Peyer's patch (tissue), 4 donors: ENCODE data around the gene DEGS1. TPM values are rescaled to one million over a fixed set of nuclear protein-coding genes. Genes with fewer than 3 reads are reported as not detected.
A peak's percentile ranks its signal among the peaks of the same experiment; 100 is the strongest.
"Not testable (repeated sequence)": the region's sequence is repeated elsewhere in the genome, so short reads cannot be mapped to it uniquely, and the experiment has no call there.

ENCODE experiments used
- DNase-seq, 3 donors: peaks; one replicate each; pipeline ENCODE4 v3.0.0-alpha.2; 2017 to 2019
- H3K27ac ChIP-seq, 4 donors: fragments of 200-600 bp; sonication (generic); one replicate each; pipeline ENCODE4 v1.5.1; 2016 to 2019
- H3K27me3 ChIP-seq, 2 donors: fragments of 200-600 bp; sonication (generic); one replicate each; pipeline ENCODE4 v1.5.1; 2019
- H3K36me3 ChIP-seq, 3 donors: fragments of 200-600 bp; sonication (generic); one replicate each; pipeline ENCODE4 v1.5.1; 2016 to 2019
- H3K4me1 ChIP-seq, 4 donors: fragments of 200-600 bp; sonication (generic); one replicate each; pipeline ENCODE4 v1.5.1; 2016 to 2019
- H3K4me3 ChIP-seq, 4 donors: fragments of 200-600 bp; sonication (generic); 1 replicate in 3 of 4; 2 replicates in 1 of 4; pipeline ENCODE4 v1.5.1; 2016 to 2019; ENCODE audit warnings: mild to moderate bottlenecking in 1 of 4
- H3K9me3 ChIP-seq, 4 donors: fragments of 200-600 bp; sonication (generic); one replicate each; pipeline ENCODE4 v1.5.1; 2016 to 2019; ENCODE audit warnings: mild to moderate bottlenecking in 1 of 4
- CTCF ChIP-seq, 6 experiments: fragments of 450-650 bp in 4 of 6; fragments of 200-600 bp in 2 of 6; sonication (generic) in 1 of 6; IDR thresholded peaks; one replicate each; pipeline ENCODE4 v1.5.1; 2017 to 2019; ENCODE audit warnings: antibody characterized with exemption in 6 of 6, mild to moderate bottlenecking in 3 of 6, moderate library complexity in 1 of 6
- POLR2A ChIP-seq, 2 donors: fragments of 450-650 bp; IDR thresholded peaks; one replicate each; pipeline ENCODE4 v1.5.1; 2017; ENCODE audit warnings: antibody characterized with exemption in 2 of 2, mild to moderate bottlenecking in 2 of 2, moderate library complexity in 2 of 2
- total RNA-seq, 4 donors: library from RNA; depleted of rRNA; stranded (reverse); fragments of >200 nt; gene quantifications; one replicate each; pipeline ENCODE4 v1.1.0, GENCODE V29; 2016

DEGS1 gene
- total RNA-seq, 4 donors from 2014 or later = 14.6 to 46.4 (median 20.0) TPM

- Histone ChIP-seq H3K36me3 (peaks cover 0 to 1% (median 0%) of the 10 kb centered on the region in 3 donors), H3K27ac (no peak overlapping the region)
- no peak for DNase-seq
Observed at GRCh38 chr1:224198572-224198971, 15.5 kb downstream of the DEGS1 start.

GRCh38 chr1:224199679-224200078 lies 16.6 kb downstream of the DEGS1 start:
- no peaks in the 10 kb centered on the region for H3K9me3 ChIP-seq
- H3K4me1 ChIP-seq = peaks cover 0 to 18% (median under 1%) of the 10 kb centered on the region in 4 donors
- H3K27me3 ChIP-seq = no peaks in the 10 kb centered on the region
- DNase-seq = no peak
- no peak overlapping the region for H3K4me3 ChIP-seq
- no peak for TF ChIP-seq POLR2A (IDR thresholded peaks at IDR 0.05)
- no peak for TF ChIP-seq CTCF (IDR thresholded peaks at IDR 0.05)
- H3K27ac ChIP-seq = no peak overlapping the region
- H3K36me3 ChIP-seq = no peaks in the 10 kb centered on the region

More at GRCh38 chr1:224198572-224198971, 15.5 kb downstream of the DEGS1 start:
- H3K4me3 ChIP-seq = no peak overlapping the region
- peaks cover 0 to 9% (median 0%) of the 10 kb centered on the region in 4 donors for H3K4me1 ChIP-seq
- no peaks in the 10 kb centered on the region for H3K27me3 ChIP-seq
- no peak for TF ChIP-seq CTCF (IDR thresholded peaks at IDR 0.05)
- no peak for TF ChIP-seq POLR2A (IDR thresholded peaks at IDR 0.05)
- H3K9me3 ChIP-seq = no peaks in the 10 kb centered on the region

- DNase-seq = no peak
- no peaks in the 10 kb centered on the region for H3K9me3 ChIP-seq
- no peaks in the 10 kb centered on the region for H3K27me3 ChIP-seq
- no peak for TF ChIP-seq POLR2A (IDR thresholded peaks at IDR 0.05)
- no peak for TF ChIP-seq CTCF (IDR thresholded peaks at IDR 0.05)
- H3K4me3 ChIP-seq = no peak overlapping the region
- H3K4me1 ChIP-seq = peaks cover 0 to 26% (median 6%) of the 10 kb centered on the region in 4 donors
- no peaks in the 10 kb centered on the region for H3K36me3 ChIP-seq
- H3K27ac ChIP-seq = no peak overlapping the region
Observed at GRCh38 chr1:224201383-224201782, 18.3 kb downstream of the DEGS1 start.

- TF ChIP-seq POLR2A (IDR thresholded peaks at IDR 0.05) = no peak
- Histone ChIP-seq H3K9me3 (no peaks in the 10 kb centered on the region), H3K4me3 (no peak overlapping the region), H3K27ac (no peak overlapping the region), H3K36me3 (no peaks in the 10 kb centered on the region), H3K4me1 (peaks cover 0 to 24% (median 6%) of the 10 kb centered on the region in 4 donors), H3K27me3 (no peaks in the 10 kb centered on the region)
- DNase-seq = no peak
Observed at GRCh38 chr1:224201853-224202252, 18.8 kb downstream of the DEGS1 start.

GRCh38 chr1:224203243-224204016 lies 20.4 kb downstream of the DEGS1 start:
- DNase-seq = peak in 2 of 3 donors; percentile 74 to 79
- Histone ChIP-seq H3K9me3 (no peaks in the 10 kb centered on the region), H3K4me1 (peaks cover 0 to 21% (median 6%) of the 10 kb centered on the region in 4 donors), H3K36me3 (no peaks in the 10 kb centered on the region), H3K4me3 (no peak overlapping the region), H3K27ac (peak overlapping the region in 1 of 4 donors; percentile 25), H3K27me3 (no peaks in the 10 kb centered on the region)
- no peak for TF ChIP-seq POLR2A (IDR thresholded peaks at IDR 0.05)
- TF ChIP-seq CTCF (IDR thresholded peaks at IDR 0.05) = no peak

GRCh38 chr1:224205438-224205840 lies 22.4 kb downstream of the DEGS1 start:
- H3K27ac ChIP-seq = peak overlapping the region; percentile 14 to 81 (median 38)
- no peak overlapping the region for H3K4me3 ChIP-seq
- no peaks in the 10 kb centered on the region for H3K36me3 ChIP-seq
- peak in 1 of 3 donors; percentile 55 for DNase-seq
- no peaks in the 10 kb centered on the region for H3K27me3 ChIP-seq
- TF ChIP-seq POLR2A (IDR thresholded peaks at IDR 0.05) (no peak), CTCF (IDR thresholded peaks at IDR 0.05) (no peak)
- no peaks in the 10 kb centered on the region for H3K9me3 ChIP-seq
- peaks cover 0 to 21% (median 6%) of the 10 kb centered on the region in 4 donors for H3K4me1 ChIP-seq

- not testable (repeated sequence) for DNase-seq
Observed at GRCh38 chr1:224205931-224206538, 23.0 kb downstream of the DEGS1 start.

More at GRCh38 chr1:224205931-224206538, 23.0 kb downstream of the DEGS1 start:
- Histone ChIP-seq H3K4me1 (peaks cover 0 to 24% (median 6%) of the 10 kb centered on the region in 4 donors), H3K27ac (peak overlapping the region in 3 of 4 donors; percentile 35 to 81 (median 40))
- H3K36me3 ChIP-seq, H3K9me3 ChIP-seq, H3K27me3 ChIP-seq, H3K4me3 ChIP-seq: not testable (repeated sequence)
